ENCODE measurements around the gene PSMG3. TPM values are rescaled to one million over a fixed set of nuclear protein-coding genes. Genes with fewer than 3 reads are reported as not detected.

The PSMG3 gene
- total RNA-seq, 1 donor from 2014 or later = 17.9 TPM

- DNase-seq (ENCODE audit: low read depth in 2 of 2) = no peak
These were observed 10.8 kb downstream of the PSMG3 start for GRCh38 chr7:1558841-1559625.

- DNase-seq (ENCODE audit: low read depth in 2 of 2) = peak; percentile 44 to 78
These were observed 11.5 kb downstream of the PSMG3 start for GRCh38 chr7:1558181-1558811.

DNA sequence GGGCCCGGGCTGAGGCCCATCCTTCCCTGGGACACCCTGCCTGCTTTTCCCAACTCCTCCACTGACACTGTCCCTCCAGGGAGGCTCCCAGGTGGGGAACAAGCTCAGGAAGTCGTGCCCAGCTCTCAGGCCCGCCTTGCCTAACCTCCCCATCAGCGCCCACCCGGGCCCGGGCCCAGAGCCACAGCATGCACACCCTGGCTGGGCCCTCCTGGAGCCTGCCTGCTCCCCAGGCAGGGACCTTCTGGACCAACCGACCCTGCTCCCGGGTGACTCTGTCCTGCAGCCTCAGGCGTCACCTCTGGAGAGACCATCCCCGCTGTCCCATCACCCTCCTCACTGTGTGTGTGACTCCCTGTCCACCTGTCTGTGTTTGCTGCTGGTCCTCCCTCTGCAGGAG is 12.1 kb downstream of the PSMG3 start:
- no peak for DNase-seq (ENCODE audit: low read depth in 2 of 2)

GRCh38 chr7:1557006-1557405 is 12.8 kb downstream of the PSMG3 start:
- no peak for DNase-seq (ENCODE audit: low read depth in 2 of 2)

GRCh38 chr7:1555813-1556543 is 13.9 kb downstream of the PSMG3 start, which contains the start of gene TMEM184A:
TMEM184A (minus strand) TSS chr7:1556205; CDS start chr7:1555484, 721 bp downstream.
- DNase-seq (ENCODE audit: low read depth in 2 of 2) = peak in 1 of 2 donors; percentile 49

DNA sequence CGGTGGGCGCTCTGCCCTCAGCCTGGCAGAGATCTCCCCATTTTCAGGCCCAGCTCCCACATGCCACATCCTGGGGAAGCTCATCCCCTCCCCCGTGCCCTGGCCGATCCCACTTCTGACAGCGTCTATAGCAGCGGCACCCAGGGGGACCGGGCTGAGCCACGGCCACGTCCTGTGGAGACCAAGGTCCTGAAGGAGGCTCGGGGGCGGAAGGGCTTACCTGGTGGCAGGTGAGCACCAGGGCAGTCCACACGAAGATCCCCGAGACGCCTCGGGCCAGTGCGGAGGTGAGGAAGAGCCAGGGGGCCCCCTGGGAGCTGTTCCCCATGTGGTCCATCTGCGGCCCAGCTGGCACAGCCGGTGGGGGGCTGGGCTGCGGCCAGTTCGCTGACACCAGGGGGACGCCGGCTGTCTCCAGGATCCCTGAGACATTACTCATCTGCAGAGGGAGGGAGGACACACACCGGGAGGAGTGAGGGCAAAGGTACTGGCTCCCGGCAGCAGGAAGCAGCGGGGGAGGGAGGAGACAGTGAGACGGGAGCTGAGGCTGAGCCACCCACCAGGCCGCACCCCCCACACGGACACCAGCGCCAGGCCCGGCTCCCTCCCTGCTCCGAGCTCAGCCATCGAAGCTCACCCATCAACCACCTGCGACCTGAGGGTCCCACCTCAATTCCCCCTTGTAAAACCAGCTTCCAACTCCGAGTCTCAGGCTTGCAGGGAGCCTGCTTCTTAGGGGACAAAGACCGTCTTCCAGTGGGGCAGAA is 14.6 kb downstream of the PSMG3 start:
- DNase-seq (ENCODE audit: low read depth in 2 of 2) = peak in 1 of 2 donors; percentile 54

DNA sequence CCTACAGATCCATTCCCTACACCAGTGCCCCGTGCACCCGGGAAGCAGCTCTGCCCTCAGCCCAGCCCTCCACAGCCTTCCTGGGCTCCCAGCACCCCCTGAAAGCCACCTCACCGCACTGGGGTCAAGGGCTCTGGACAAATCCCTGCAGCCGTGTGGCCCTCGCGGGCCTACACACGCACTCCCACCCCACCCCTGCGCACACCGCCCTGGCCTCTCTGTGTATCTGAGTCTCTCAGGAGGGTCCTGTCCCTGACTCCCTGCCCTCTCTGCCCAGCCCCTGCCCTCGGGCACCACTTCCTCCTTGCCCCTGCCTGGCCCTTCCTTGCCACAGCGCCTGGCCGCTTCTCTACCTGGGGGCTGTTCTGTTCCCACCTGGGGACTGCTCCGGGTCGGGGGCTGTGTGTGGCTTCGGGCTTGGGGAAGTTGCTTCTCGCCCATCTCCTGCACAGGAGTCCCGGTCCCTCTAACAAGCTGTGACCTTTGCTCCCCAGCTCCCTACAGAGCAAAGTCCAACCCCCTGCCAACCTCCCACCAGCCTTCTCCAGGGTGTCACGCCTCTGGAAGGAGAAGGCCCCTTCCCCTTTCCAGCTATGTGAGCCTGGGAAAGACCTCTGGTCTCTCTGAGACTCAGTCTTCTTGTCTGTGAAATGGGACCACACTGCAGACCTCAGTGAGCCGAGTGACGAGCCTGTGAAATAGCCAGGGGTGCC is 15.3 kb downstream of the PSMG3 start:
- DNase-seq (ENCODE audit: low read depth in 2 of 2) = no peak

- no peak for DNase-seq (ENCODE audit: low read depth in 2 of 2)
These were observed 16.2 kb downstream of the PSMG3 start for GRCh38 chr7:1553512-1554210.

DNA sequence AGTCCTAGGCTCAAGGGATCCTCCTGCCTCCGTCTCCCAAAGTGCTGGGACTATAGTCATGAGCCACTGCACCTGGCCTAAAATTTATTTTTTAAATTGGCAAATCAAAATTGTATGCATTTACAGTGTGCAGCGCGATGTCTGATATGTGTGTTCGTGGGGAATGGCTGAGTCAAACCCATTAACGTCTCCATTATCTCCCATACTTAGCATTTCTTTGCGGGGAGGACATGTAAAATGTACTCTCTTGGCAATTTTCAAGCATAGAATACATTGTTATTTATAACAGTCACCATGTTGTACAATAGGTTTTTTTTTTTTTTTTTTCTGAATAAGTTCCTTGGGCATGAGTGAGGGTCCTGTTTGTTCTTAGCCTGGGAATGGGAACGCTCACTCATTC is 17.6 kb downstream of the PSMG3 start:
- no peak for DNase-seq (ENCODE audit: low read depth in 2 of 2)

DNA sequence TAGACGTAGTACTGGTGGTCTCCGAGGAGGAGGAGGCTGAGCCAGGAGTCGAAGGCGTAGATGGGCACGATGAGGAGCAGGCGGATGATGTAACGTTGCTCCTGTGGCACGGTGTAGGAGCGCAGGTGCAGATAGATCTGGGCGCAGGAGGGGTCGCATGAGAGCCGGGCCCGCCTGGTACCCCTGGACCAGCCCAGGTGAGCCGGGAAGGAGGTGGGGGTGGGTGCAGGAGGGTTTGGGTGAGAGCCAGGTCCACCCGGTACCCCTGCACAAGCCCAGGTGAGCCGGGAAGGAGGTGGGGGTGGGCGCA is 19.0 kb downstream of the PSMG3 start:
- DNase-seq (ENCODE audit: low read depth in 2 of 2) = no peak

- no peak for DNase-seq (ENCODE audit: low read depth in 2 of 2)
These were observed 19.6 kb downstream of the PSMG3 start for GRCh38 chr7:1550005-1550845.

DNA sequence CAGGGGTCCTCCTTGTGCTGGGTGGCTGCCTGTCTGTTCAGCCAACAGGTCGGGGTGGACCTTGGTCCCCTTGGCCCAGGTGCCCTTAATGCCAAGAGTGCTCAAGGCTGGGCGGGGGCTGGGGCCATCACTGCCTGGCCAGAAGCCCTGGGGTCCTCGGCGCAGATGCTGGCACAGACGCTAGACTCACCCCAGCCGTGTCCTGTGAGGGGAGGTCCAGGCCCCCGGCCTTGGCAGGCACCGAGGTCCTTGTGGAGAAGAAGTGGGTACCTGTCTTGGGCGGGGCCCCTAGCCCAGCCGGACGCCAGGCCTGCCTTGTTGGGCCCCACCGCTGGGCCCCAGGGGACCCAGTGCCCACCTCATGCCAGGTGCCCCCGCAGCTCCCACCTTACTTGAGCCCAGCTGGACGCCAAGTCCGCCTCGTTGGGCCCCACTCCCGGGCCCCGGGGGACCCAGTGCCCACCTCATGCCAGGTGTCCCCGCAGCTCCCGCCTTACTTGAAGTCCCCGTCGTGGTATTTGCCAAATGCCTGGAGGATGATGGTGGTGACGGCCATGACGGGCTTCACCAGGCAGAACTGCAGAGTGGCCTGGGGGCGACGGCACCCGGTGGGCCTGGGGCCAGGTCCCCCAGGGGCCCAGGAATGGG is 20.4 kb downstream of the PSMG3 start:
- DNase-seq (ENCODE audit: low read depth in 2 of 2) = no peak

DNA sequence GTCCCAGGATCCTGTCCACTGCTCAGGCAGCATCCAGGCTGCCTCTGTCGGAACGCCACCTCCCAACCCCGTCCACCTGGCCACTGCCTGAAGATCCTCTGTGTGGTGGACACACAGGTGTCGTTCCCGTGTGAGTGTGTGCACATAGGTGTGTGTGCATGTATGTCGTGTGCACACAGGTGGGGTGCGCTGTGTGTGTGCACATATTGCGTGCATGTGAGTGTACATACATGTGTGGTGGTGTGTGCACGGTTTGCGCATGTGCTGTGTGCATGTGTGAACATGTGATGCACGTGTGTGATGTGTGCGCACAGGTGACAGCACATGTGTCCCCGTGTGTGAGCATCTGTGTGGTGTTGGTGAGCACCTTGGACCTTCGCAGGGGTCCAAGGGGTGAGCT is 20.9 kb downstream of the PSMG3 start:
- no peak for DNase-seq (ENCODE audit: low read depth in 2 of 2)

DNA sequence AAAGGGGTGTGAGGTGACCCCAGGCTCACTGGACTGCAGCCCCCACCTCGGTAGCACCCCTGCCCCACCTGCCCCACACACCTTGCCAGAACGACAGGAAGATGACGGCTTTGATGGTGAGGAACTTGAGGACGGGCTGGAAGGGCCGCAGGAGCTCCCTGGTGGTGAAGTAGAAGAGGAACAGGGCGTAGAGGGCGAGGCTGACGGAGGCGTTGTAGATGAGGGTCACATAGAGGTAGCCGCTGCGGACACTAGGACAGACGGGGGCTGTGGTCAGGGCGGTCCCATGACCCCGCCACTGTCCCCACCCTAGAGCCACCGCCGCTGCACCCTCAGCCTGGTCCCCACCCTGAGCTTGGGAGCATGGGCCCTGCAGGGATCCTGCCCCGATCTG is 21.4 kb downstream of the PSMG3 start:
- DNase-seq (ENCODE audit: low read depth in 2 of 2) = peak in 1 of 2 donors; percentile 44

- no peak for DNase-seq (ENCODE audit: low read depth in 2 of 2)
These were observed 21.9 kb downstream of the PSMG3 start for GRCh38 chr7:1547777-1548437.

DNA sequence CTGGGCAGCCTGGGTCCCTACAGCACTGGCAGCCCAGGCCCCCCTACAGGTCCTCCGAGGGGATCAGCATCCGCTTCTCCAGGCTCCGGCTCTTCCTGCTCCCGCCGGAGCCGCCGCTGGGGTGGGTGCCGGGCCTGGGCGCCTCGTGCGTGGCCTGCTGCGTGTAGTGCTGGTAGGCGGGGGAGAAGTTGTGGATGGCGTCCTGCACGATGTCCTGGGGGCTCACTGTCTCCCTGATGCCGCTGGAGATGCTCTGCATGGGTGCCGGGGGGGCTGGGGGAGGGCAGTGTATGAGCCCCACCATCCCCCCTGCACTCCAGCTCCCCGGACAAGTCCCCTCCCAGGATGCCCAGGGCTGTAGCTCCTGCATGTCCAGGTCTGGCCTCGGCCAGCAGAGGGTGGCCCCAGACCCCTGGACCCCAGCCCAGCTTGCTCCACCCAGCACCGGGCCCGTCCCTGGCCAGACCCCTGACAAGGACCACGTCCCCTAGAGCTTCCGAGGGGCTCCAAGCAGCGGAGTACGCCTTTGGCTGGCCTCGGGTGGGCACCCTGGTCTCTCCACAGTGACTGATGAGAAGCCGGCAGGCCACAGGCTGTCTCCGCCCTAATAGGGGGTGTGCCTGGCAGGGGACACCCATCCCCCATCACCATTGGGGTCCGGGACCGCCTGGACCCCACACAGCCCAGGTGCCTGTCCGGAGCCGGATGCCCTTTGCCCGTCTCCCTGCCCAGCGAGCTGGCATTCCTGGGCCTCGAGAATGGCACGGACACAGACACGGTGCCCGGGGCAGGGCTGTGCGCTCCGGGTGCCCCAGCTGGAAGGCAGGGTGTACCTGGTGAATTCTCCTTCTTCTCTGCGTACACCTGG is 22.7 kb downstream of the PSMG3 start:
- DNase-seq (ENCODE audit: low read depth in 2 of 2) = no peak

- DNase-seq (ENCODE audit: low read depth in 2 of 2) = no peak
These were observed 23.4 kb downstream of the PSMG3 start for GRCh38 chr7:1546274-1546908.

Data from lung microvascular endothelial cell (primary cell).